Measurements from ENCODE around the gene CABCOCO1. TPM values are rescaled to one million over a fixed set of nuclear protein-coding genes. Genes with fewer than 3 reads are reported as not detected.
A peak's percentile ranks its signal among the peaks of the same experiment; 100 is the strongest.

The CABCOCO1 gene
- not detected for total RNA-seq

GRCh38 chr10:61662794-61663259 is at the start of gene CABCOCO1:
CABCOCO1 (plus strand) TSS chr10:61662929; CDS start chr10:61662973, 44 bp downstream.
- Histone ChIP-seq H3K4me3 (peak within 1 kb of the TSS; percentile 66), H3K36me3 (no peaks in the 10 kb centered on the region), H3K4me1 (peaks cover 16% of the 10 kb centered on the region), H3K27me3 (no peaks in the 10 kb centered on the region), H3K27ac (no peak within 1 kb of the TSS), H3K9me3 (no peaks in the 10 kb centered on the region)
- peak in 1 of 2 donors; percentile 67 for DNase-seq (ENCODE audit: low spot score in 2 of 2)
- no peak for TF ChIP-seq POLR2A (IDR thresholded peaks at IDR 0.05)
- no peak for TF ChIP-seq EP300 (IDR thresholded peaks at IDR 0.05)
- TF ChIP-seq, protein P1, sequence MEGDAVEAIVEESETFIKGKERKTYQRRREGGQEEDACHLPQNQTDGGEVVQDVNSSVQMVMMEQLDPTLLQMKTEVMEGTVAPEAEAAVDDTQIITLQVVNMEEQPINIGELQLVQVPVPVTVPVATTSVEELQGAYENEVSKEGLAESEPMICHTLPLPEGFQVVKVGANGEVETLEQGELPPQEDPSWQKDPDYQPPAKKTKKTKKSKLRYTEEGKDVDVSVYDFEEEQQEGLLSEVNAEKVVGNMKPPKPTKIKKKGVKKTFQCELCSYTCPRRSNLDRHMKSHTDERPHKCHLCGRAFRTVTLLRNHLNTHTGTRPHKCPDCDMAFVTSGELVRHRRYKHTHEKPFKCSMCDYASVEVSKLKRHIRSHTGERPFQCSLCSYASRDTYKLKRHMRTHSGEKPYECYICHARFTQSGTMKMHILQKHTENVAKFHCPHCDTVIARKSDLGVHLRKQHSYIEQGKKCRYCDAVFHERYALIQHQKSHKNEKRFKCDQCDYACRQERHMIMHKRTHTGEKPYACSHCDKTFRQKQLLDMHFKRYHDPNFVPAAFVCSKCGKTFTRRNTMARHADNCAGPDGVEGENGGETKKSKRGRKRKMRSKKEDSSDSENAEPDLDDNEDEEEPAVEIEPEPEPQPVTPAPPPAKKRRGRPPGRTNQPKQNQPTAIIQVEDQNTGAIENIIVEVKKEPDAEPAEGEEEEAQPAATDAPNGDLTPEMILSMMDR (IDR thresholded peaks at IDR 0.05): no peak
- TF ChIP-seq POLR2AphosphoS5 (IDR thresholded peaks at IDR 0.05): no peak
- under 1% methylated on average over 37 of the region's 51 CpGs for WGBS

DNA sequence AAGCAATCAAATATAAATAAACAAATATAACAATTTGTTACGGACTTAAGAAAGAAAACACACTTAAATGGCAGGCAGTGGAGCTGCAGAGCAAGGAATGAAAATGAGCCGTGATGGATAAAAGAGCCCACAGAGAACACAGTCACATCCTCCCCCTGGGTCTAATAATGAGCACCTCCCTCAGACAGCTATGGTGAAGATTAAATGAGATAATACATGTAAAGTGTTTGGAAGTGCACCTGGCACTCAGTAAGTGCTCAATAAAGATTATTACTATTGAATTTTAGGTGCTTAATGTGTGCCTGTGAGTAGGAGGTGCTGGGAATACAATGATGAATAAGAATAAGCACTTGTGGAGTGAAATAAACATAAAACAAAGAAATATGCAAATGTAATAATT is 49.1 kb upstream of the CABCOCO1 start:
- TF ChIP-seq, protein P1 (IDR thresholded peaks at IDR 0.05): no peak
- TF ChIP-seq POLR2A (IDR thresholded peaks at IDR 0.05): no peak
- Histone ChIP-seq H3K27me3 (no peaks in the 10 kb centered on the region), H3K4me1 (peaks cover 8% of the 10 kb centered on the region), H3K4me3 (no peak overlapping the region), H3K36me3 (no peaks in the 10 kb centered on the region), H3K9me3 (no peaks in the 10 kb centered on the region), H3K27ac (no peak overlapping the region)
- WGBS: 93% methylated on average over 2 of the region's 2 CpGs
- DNase-seq (ENCODE audit: low spot score in 2 of 2): no peak

DNA sequence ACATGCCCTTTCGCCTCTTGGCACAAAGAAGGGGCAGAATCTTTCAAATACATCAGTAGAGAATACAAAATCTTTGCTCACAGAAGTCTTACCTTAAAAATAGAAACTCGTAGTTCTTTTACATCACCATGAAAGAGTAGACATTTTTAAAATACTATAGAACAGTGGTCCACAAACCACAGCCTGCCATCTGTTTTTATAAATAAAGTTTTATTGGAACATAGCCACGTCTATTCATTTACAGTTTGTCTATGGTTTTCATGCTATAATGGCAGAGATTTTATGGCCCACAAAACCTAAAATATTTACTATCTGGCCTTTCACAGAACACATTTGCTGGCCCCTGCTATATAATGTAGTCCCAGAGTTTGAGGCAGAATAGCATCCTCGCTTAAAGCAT is 46.1 kb upstream of the CABCOCO1 start:
- no peak for DNase-seq (ENCODE audit: low spot score in 2 of 2)
- Histone ChIP-seq H3K9me3 (no peaks in the 10 kb centered on the region), H3K27ac (no peak overlapping the region), H3K4me1 (peaks cover 7% of the 10 kb centered on the region), H3K27me3 (no peaks in the 10 kb centered on the region), H3K4me3 (no peak overlapping the region), H3K36me3 (no peaks in the 10 kb centered on the region)
- TF ChIP-seq POLR2A (IDR thresholded peaks at IDR 0.05) (no peak), EP300 (IDR thresholded peaks at IDR 0.05) (no peak), POLR2AphosphoS5 (IDR thresholded peaks at IDR 0.05) (no peak)
- TF ChIP-seq, protein P1 (IDR thresholded peaks at IDR 0.05): no peak
- 97% methylated on average over 4 of the region's 4 CpGs for WGBS

DNA sequence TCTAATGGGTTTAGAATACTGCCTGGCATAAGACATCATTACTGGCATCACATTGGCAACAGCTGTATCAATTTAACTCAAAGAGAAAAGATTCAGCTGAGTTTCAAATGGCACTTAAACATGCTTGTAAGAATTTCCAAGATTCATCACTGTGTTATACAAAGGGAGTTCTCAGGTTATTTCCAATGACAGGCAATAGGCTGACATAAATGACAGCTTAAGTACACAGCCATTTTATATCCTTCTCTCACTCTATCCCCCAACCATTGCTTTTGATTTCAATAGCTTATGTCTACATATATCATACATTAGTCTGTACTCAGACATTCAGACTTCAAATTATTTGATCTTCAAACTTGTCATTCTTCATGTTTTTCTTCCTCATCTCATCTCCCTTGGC is 45.5 kb upstream of the CABCOCO1 start:
- Histone ChIP-seq H3K4me1 (peaks cover 1% of the 10 kb centered on the region), H3K9me3 (no peaks in the 10 kb centered on the region), H3K27me3 (no peaks in the 10 kb centered on the region), H3K4me3 (no peak overlapping the region), H3K27ac (no peak overlapping the region), H3K36me3 (no peaks in the 10 kb centered on the region)
- DNase-seq (ENCODE audit: low spot score in 2 of 2): no peak
- TF ChIP-seq POLR2AphosphoS5 (IDR thresholded peaks at IDR 0.05) (no peak), POLR2A (IDR thresholded peaks at IDR 0.05) (no peak), EP300 (IDR thresholded peaks at IDR 0.05) (no peak)
- TF ChIP-seq, protein P1 (IDR thresholded peaks at IDR 0.05): no peak

DNA sequence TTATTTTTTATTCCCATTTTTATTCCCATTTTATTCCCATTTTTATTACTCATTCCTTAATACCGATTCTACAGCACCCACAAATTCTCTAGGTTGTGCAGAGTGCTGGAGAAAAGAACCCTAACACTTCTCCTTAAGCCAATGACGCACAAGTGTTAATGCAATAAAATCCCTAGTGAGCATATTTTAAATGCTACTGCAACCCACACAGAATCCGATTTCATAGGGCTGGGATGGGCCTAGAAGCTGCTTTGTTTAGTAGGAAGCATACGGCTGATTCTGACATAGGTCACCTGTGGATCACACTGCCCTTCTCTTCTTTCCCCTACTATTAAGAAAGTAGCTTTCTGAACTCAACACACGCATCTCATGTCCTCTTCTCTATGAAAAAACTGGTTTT is 45.1 kb upstream of the CABCOCO1 start:
- no peaks in the 10 kb centered on the region for H3K36me3 ChIP-seq
- H3K4me3 ChIP-seq: no peak overlapping the region
- TF ChIP-seq, protein P1 (IDR thresholded peaks at IDR 0.05): no peak
- TF ChIP-seq EP300 (IDR thresholded peaks at IDR 0.05) (no peak), POLR2AphosphoS5 (IDR thresholded peaks at IDR 0.05) (no peak), POLR2A (IDR thresholded peaks at IDR 0.05) (no peak)
- no peak for DNase-seq (ENCODE audit: low spot score in 2 of 2)
- WGBS: 71% methylated on average over 5 of the region's 5 CpGs
- H3K27ac ChIP-seq: no peak overlapping the region
- H3K4me1 ChIP-seq: no peaks in the 10 kb centered on the region
- H3K27me3 ChIP-seq: no peaks in the 10 kb centered on the region
- H3K9me3 ChIP-seq: no peaks in the 10 kb centered on the region
